GM15510 (cell line): ENCODE measurements around the gene SLC7A4.

Experiments
- POLR2A ChIP-seq: IDR thresholded peaks from 3 replicates; pipeline ENCODE4 v1.6.1; 2011; ENCODE audit warnings: borderline replicate concordance; ENCODE audit not compliant: insufficient read length; ENCODE audit errors: extremely low read depth

The SLC7A4 gene

DNA sequence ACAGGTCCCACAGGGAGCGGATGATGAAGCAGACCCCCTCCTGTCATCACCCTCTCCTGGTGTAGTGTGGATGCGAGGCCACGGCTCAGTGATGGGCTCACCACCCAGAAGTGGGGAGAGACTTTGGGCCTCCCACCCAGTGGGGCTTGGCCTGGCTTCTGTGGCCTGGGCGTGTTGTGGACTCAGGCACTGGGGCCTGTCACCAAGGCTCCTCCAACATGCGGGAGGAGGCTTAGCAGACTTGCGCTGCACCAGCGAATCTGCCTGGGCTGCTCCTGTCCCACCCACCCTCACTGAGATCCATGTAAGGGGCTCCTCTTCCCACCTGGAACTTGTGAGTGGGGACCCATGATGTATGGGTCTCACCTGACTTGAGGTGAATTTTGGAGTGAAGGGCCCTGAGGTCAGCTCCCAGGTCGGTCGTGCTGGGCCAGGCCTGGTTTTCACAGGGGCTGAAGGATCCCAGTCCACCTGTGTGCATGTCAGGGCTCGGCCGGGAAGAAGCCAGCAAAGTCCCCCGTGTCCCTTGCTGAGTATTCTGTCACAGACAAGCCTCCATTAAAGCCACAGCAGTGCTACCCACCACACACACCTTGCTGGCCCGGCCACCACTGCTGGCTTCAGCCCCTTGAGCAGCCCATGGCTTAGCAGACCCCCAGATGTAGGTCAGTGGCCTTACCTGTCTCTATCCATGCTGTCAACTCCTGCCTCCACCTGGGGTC lies 34.7 kb downstream of the SLC7A4 start:
- peak; percentile 25 for TF ChIP-seq POLR2A

DNA sequence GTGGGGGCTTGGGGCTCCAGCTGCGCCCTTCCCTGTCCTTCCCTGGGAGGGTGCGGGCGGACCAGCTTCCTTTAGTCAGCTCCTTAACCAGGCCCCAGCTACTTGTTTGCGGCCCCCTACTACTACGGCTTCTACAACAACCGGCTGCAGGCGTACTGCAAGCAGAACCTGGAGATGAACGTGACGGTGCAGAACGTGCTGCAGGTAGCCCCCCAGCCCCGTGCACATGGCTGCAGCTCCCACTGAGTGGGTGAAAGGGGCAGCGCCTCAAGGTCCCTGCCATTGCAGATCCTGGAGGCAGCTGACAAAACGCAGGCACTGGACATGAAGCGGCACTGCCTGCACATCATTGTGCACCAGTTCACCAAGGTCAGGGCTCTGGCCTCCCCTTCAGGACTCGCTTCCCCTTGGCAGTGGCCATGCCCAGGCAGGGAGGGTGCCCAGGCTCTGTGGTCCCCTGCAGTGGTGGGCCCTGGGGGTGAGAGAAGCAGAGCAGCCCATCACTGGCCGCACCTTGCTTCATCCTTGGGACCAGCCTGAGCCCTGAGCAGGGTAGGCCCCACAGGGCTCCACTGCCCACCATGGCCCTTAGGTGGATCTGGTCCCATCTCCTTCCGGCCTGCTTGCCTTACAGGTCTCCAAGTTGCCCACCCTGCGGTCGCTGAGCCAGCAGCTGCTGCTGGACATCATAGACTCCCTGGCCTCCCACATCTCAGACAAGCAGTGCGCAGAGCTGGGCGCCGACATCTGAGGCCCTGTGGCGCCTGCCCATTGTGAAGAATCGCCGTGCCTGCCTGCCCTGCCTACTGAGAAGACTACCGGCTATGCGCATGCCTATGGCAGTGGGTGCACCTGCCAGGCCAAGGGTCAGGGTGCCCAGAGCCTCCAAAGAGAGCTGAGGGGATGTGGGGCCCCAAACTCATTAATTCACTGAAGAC lies 35.5 kb downstream of the SLC7A4 start:
- no peak for TF ChIP-seq POLR2A

DNA sequence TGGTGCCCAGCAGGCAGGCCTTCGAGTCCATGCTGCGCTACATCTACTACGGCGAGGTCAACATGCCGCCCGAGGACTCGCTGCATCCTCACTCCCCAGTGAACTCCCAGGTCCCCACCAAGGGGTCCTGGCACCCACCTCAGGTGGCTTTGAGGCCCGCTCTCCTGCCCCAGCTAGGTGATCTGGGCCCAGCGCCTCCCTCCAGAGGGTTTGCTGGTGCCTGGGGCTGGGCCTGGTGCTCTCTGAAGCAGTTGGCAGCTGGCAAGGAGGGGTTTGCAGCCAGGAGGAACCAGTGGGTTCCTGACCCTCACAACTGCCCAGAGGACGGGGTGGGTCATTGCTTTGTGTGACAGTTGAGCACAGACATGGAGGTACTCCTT lies 36.3 kb downstream of the SLC7A4 start:
- TF ChIP-seq POLR2A: no peak

DNA sequence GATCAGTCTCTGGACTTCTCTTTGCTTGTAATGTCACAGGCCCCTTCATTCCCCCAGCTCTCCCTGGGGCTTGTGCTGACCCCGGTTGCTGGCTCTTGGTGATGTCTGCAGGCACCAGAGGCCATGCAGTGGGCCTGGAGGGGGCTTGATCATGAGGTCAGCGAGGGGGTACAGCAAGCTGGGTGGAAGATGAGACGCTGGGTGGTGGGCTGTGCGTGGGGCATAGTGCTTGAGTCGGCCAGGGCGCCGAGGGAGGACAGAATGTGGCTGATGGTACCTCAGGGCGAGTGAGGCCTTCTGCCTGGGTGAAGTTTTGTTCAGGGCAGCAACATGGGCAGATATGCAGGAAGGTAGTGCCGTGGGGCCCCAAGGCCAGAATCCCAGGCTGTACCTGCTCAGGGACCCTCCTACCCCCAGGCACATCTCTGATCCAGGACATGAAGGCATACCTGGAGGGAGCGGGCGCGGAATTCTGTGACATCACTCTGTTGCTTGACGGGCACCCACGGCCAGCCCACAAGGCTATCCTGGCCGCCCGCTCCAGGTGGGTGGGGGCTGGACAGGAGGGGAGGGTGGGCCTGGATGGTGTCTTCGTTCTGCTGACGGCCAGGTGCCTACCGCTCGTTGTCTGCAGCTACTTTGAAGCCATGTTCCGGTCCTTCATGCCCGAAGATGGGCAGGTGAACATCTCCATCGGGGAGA lies 36.9 kb downstream of the SLC7A4 start:
- TF ChIP-seq POLR2A: no peak

DNA sequence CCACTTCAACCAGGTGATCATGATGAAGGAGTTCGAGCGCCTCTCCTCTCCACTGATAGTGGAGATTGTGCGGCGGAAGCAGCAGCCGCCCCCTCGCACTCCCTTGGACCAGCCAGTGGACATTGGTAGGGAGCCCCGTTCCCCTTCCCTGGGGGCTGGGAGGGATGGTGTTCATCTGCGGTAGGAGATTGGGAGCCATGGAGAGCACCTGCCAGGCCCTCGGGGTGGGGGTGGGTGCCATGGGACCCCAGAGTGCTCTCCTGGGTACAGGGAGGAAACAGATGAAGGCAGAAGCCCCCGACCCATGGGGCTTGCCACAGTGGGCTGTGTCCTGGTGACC lies 37.5 kb downstream of the SLC7A4 start:
- no peak for TF ChIP-seq POLR2A

DNA sequence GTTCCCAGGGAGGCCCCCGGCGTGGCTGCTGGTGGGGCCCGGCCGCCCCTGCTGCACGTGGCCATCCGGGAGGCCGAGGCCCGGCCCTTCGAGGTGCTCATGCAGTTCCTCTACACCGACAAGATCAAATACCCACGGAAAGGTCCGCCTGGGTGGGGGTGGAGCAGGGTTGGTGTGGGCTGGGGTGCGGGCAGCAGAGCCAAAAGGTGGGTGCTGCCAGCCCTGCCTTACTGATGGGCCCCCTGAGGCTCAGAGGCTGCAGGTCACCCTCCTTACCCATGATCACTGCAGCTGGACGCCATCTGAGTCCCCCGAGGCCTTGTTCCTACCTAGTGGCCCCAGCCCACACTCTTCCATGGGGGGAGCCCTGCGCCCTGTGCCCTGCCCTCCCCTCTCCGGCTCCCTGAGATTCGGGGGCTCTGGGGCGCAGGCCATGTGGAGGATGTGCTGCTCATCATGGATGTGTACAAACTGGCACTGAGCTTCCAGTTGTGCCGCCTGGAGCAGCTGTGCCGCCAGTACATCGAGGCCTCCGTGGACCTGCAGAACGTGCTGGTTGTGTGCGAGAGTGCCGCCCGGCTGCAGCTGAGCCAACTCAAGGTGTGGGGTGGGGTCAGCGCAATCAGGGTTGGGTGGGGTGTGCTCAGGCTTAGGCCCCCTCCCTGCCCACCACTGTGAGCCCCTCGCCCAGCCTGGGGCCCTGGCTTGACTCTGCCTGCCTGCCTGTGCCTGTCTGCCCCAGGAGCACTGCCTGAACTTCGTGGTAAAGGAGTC lies 38.0 kb downstream of the SLC7A4 start:
- TF ChIP-seq POLR2A: no peak

DNA sequence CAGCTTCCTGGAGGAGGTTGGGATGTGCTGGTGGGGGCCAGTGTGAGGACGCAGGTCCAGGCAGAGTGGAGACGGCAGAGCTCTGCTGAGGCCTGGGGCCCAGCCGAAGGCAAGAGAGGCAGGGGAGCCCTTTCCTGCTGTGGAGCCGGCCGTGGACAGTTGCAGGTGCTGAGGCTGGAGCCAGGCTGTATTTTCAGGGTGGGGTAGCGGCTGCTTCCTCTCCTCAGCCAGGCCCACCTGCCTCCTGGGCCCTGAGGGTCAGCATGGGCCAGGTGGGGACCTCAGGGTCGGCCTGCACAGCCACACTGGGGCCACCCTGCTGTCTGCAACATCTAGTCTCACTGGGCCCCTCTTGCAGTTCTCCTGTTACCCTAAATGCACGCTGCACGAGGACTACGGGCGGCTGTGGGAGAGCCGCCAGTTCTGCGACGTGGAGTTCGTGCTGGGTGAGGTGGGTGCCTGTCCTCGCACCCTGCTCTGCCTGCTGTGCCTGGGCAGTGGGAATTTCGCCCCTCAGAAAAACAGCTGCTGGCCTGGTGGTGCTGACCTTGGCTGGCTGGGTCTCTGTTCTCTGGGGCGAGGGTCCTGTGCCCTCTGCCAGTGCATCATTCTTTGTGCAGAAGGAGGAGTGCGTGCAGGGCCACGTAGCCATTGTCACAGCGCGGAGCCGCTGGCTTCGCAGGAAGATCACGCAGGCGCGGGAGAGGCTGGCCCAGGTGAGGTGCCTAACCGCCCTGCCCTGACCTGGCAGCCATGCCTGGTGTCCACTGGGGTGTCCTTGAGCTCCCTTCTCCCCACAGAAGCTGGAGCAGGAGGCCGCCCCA lies 38.8 kb downstream of the SLC7A4 start:
- no peak for TF ChIP-seq POLR2A

DNA sequence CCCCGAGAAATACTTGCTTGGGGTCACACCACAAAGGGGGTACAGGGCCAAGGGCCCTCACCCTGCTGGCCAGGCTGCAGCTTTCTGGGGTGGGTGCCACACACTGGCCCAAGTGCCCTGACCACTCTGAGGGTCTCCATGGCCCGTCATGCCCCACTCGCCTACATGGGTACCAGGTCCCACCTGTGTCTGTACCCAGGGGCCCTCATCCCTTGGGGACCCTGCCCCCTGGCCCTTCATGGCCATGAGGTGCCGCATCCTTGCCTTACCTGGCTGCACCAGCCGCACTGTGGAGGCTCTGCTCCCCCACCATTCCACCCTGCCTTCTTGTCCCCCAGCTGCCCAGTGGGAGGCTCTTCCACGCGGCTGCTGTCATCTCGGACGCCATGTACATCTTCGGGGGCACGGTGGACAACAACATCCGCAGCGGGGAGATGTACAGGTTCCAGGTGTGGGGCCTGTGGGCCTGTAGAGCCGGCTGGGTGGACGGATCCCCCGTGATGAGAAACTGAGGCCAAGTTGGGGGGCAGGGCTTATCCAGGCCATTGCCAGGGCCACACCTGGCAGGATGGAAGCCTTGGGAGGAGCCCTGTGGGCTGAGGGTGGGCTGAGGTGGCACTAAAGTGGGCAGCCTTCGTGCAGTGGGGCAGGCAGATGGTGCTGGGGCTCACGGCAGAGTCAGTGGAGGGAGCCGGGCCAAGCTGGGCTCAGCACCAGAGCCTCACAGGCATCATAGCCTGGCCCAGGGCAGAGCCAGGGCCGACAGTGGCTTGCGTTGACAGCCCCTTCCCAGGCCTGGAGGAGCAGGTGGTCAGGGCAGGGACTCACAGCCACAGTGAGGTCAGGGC lies 39.7 kb downstream of the SLC7A4 start:
- TF ChIP-seq POLR2A: no peak

DNA sequence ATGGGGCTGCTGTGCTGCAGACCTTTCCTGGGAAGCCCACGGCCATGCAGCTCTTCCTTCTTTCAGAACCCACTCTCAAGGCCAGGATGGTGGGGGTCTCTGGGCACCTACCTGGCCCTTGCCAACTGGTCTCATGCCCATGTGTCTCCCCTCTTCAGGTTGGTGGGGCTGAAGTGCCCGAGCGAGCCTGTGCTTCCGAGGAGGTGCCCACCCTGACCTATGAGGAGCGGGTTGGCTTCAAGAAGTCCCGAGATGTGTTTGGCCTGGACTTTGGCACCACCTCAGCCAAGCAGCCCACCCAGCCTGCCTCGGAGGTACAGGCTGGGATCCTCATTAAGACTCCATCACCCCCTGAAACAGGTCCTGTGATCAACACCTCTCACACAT lies 40.3 kb downstream of the SLC7A4 start:
- TF ChIP-seq POLR2A: no peak

DNA sequence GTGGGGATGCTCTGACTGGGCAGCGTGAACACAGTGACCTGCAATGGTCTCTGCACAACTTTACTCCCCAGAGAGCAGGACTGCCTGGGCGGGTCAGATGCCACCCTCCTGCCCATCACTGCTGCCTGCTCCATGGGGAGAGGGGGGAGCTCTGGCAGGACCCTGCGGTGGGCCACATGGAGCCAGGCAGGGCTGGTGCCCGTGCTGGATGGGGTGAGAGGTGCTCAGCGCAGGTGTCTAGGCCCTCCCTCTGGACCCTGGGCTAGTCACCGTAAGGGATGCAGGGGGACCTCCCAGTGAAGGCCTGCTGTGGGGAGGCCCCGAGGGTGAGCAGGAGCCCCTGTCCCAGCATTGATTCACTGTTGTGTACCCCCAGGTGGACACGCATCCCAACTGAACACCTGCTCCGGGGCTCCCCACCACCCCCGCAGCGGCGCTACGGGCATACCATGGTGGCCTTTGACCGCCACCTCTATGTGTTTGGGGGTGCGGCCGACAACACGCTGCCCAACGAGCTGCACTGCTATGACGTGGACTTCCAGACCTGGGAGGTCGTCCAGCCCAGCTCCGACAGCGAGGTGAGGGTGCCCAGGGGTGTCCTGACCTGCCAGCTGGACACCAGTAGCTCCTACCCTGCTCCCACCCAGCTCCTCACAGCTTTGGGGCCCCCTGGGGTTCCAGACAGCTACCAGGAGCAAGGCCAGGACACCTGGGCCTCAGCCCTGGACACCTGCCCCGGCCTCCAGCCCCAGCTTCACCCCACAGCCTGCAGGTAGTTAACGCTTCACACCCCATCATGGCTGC lies 40.9 kb downstream of the SLC7A4 start:
- no peak for TF ChIP-seq POLR2A

DNA sequence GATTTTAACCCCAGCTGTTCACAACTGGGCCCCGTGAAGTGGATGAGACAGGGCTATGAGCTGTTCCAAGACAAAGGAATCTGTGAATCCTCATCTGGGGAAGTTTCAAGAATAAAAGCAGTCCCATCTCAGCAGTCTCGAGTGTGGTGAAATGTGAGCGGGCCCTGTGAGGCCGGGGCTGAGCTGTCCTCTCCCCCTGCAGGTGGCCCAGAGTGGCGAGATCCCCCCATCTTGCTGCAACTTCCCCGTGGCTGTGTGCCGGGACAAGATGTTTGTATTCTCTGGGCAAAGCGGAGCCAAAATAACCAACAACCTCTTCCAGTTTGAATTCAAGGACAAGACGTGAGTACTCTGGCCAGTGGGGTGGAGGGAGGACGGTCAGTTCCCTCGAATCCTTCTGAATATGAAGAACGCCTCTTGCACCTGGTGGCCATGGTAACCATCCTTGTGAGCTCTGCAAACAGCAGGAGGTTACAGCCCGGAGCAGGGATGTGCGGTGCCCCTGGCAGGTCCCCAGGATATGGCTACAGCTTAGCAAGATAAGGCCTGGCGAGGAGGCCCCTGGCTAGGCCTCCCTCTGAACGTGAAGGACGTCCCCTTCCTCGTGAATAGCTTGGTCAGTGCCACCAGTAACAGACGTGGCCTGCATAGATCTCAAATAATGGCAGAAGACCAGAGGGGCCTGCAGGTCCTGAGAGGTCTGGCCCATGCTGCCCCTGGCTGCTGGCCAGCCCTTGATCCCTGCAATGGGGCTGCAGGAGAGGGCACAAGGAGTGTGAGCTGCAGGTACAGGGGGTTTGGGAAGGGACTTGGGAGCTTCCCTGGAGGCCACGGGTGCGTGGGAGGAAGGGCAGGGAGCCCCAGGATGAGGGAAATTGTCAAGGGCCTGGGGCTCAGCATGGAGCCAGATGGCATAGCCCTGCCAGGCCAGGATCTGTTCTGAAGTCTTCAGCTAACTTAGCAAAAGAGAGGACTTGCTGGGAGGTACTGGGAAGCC lies 41.9 kb downstream of the SLC7A4 start:
- no peak for TF ChIP-seq POLR2A

DNA sequence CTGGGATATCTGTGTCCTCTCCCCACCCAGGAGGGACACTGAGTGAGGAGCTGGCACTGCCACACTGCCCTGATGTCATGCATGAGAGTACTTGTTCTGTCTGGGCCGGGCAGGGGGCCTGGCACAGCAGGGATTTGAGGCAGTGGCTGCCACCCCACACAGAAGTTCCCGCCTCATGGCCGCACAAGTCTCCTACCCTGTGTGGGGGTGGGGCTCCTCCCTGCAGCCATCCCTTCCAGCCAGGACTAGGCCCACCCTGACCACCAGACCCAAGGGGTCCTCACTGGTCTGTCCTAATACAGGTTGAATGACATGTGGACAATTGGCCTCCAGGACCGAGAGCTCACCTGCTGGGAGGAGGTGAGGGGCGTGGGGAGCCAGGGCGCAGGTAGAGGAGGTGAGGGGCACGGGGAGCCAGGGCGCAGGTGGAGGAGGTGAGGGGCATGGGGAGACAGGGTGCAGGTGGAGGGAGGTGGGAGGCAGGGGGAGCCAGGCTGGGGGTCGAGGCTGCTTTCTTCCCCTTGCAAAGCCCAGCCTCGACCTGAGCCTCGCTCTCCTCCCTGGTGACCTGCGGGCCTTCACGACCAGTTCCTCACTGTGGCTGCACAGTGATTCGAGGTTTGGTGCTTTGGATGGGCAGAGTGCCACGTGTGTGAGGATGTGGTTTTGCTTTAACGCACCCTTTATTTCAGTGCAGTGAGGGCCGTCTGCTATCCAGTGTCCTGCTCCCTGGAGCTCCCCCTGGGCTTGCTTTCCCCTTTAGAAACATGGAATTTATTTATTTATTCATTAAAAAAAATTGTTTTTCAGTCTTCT lies 42.8 kb downstream of the SLC7A4 start:
- no peak for TF ChIP-seq POLR2A
